Neural progenitor cell (in vitro differentiated cells): ENCODE data around the gene MACROD2.

ENCODE experiments used
- CTCF ChIP-seq: fragments of 200-600 bp; sonication (generic); IDR thresholded peaks from 2 replicates; pipeline ENCODE4 v1.5.1; 2017; ENCODE audit warnings: antibody characterized with exemption, mild to moderate bottlenecking
- EZH2phosphoT487 ChIP-seq: fragments of 200-600 bp; sonication (generic); IDR thresholded peaks from 2 replicates; pipeline ENCODE4 v1.6.1; 2017; ENCODE audit warnings: antibody characterized with exemption

- TF ChIP-seq CTCF (no peak), EZH2phosphoT487 (no peak)
Observed at GRCh38 chr20:14207591-14207990, 212.3 kb downstream of the MACROD2 start.
